GM18951 (cell line): ENCODE data around the gene ASIP.
"Not testable (repeated sequence)": the region's sequence is repeated elsewhere in the genome, so short reads cannot be mapped to it uniquely, and the experiment has no call there.

ENCODE experiments used
- POLR2A ChIP-seq: IDR thresholded peaks from 4 replicates; pipeline ENCODE4 v1.6.1; 2011; ENCODE audit warnings: mild to moderate bottlenecking; ENCODE audit not compliant: insufficient read length, insufficient read depth; ENCODE audit errors: extremely low read depth
- in situ Hi-C: fragments of 300-500 bp; cut with MboI; formaldehyde crosslinking; loops from one replicate; pipeline ENCODE4 v1.12.0; 2022; ENCODE audit warnings: low sequenced_read_pairs, mixed read lengths, inconsistent platforms; ENCODE audit not compliant: unreplicated experiment

ASIP gene

DNA sequence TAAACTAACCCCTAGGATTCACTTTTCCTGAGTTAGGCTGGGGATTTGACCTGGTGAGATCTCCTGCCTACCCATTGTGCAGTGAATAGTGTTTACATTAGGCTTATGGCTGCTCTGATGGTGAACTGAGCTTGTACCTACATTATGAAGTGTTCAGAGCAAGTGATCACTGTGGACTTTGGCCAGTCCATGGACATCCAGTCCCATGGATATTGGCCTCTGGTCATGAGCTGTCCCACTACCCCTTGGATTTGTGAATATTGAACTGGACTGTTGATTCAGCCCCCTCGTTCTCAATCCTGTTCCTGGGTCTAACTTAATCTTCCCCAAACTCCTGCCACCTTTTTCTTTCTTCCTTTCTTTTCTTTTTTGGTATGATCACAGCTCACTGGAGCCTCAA lies 13.8 kb downstream of the ASIP start:
- no peak for TF ChIP-seq POLR2A
- in situ Hi-C loops: no loop called here

DNA sequence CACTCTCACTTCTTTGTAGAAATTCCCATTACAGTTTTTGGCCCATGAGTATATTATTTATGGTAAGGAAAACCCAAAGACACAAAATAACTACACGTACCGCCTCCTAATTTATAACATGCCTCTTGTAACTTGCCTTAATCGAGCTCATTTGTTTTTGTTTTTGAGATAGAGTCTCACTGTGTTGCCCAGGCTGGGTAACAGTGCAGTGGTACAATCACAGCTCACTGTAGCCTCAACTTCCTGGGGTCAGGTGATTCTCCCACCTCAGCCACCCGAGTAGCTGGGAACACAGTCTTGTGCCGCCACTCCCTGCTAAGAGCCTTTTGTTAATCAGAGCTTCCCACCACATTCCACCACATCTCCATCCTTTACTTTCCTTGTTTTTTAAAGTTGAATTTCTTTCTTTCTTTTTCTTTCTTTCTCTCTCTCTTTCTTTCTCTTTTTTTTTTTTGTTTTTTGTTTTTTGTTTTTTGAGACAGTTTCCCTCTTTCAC lies 15.5 kb downstream of the ASIP start:
- in situ Hi-C loops: no loop called here

DNA sequence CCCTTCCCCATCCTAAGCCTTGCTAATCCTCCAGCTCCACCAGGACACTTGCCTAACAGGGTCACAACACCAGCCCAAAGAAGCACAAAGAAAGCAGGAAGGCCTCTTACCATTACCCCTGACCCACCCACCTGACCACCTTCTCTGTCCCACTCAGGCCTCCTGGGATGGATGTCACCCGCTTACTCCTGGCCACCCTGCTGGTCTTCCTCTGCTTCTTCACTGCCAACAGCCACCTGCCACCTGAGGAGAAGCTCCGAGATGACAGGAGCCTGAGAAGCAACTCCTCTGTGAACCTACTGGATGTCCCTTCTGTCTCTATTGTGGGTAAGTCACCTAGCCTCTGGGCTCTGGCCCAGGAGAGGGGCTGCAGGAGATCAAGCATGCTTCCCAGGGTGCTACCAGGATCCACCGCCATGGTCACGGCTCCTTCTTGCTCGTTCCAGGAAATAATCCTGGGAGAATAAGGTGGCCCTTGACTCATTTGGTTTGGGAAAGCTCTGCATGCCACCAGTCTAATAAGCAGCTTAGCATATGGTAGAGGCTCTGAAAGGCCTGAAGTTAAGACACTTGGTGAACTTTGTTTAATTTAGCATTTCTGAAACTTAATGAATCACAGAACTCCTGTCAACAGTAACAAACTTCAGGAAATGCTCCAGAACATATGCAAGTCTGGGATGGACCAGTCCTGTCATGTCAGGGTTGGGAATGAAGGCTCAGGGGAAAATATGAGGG lies 19.2 kb downstream of the ASIP start:
- no peak for TF ChIP-seq POLR2A
- in situ Hi-C loops: no loop called here

More for the DNA sequence above, 15.5 kb downstream of the ASIP start:
- no peak for TF ChIP-seq POLR2A

DNA sequence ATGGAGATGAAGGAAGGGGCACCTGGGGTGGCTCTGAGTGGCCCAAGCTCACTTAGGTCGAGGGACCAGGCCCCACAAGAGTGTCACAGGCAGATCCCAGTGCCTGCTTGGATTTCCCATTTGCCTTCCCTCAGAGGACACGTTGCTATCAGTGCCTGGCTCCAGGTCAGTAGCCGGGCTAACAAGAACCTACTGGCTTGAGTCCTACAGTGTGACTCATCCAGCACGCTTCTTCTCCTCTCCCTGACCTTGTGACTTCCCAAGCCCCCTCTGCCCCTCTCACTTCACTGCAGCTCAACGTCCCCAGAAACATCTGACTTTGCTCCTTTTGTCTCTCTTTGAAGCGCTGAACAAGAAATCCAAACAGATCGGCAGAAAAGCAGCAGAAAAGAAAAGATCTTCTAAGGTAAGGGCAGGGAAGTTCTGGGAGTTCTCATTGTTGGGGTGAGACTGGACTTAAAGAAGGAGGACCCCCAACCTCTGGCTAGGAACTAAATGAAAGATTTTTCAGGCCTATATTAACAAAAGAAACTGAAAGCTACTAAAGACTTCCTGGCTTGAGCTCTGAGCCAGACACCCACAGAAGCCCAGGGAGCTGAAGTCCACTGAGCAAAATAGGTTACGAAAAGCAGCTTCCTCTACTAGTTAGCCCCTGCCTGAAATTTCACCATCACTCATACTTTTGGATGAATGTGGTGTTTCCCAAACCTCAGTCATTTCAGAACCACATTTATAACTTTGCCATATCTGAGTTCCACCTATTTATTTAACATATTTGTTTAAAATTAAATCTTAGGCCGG lies 21.5 kb downstream of the ASIP start:
- TF ChIP-seq POLR2A: no peak

DNA sequence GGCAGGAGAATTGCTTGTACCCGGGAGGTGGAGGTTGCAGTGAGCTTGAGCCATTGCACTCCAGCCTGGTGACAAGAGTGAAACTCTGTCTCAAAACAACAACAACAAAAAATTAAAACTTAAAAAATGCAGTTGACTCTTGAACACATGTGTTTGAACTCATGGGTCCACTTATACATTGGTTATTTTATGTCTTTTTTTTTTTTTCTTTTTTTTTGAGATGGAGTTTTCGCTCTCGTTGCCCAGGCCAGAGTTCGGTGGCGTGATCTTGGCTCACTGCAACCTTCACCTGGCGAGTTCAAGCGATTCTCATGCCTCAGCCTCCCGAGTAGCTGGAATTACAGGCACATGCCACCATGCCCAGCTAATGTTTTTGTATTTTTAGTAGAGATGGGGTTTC lies 22.2 kb downstream of the ASIP start:
- in situ Hi-C loops: not testable (repeated sequence)

More for the DNA sequence above, 21.5 kb downstream of the ASIP start:
- in situ Hi-C loops: no loop called here

DNA sequence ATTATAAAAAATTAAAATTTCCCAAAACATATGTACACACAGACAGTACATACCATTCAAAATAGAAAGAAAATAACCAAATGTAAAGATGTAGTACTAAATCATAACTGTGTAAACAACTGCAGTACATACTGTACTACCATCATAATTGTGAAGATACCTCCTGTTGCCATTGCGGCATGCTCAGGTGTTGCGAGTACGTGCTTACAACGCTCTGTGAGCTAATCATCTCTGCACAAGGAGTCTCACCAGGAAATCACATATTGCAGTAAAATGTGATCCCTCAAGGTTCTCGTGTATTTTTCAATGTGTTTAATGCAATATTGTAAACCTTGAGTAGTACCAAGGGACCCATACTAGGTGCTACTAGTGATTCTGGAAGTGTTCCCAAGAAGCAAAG lies 22.9 kb downstream of the ASIP start:
- in situ Hi-C loops: no loop called here
- TF ChIP-seq POLR2A: no peak

DNA sequence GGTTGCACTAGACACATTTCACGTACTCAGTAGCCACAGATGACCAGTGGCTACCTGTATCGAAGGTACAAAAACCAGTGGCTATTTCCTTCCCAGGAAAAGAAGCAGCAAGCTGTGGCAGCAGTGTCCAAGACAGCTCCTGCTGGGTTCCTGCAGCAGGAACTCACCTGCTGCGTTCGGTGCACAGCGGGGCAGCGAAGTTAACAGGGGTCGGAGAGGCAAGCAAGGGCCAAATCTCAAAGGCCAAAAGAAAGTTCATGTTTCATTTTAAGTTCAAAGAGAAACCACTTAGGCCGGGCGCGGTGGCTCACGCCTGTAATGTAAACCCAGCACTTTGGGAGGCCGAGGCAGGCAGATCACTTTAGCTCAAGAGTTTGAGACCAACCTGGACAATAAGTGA lies 26.9 kb downstream of the ASIP start:
- in situ Hi-C loops: no loop called here
- TF ChIP-seq POLR2A: no peak

DNA sequence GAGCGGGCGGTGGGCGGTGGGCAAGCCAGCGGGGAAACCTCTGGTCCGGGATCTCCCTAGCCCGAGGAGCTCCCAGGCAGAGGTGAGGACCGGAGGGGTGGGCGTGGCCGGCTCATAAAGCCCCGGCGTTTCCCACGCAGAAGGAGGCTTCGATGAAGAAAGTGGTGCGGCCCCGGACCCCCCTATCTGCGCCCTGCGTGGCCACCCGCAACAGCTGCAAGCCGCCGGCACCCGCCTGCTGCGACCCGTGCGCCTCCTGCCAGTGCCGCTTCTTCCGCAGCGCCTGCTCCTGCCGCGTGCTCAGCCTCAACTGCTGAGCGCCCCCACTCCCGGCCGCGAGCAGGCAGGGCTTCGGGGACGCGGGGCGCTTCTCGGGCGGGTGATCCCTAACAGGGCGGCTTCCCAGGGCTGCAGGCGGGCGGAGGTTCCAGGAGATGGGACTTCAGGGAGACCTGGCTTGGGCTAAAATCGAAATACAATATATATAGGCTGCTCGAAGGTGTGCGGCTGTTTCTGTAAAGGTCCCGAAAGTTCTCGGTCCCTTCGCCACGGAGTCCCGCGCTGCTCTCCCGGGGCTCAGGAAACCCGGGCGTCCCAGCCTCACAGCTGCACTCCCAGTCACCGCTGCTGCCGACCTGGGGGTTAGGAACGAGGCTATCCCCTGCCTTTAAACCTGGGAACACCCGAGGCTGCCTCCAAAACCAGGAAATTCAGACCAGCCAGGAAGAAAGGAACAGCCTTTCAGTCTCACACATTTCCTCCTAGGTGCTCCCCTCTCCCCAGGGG lies 27.8 kb downstream of the ASIP start:
- TF ChIP-seq POLR2A: no peak
- in situ Hi-C loops: no loop called here

DNA sequence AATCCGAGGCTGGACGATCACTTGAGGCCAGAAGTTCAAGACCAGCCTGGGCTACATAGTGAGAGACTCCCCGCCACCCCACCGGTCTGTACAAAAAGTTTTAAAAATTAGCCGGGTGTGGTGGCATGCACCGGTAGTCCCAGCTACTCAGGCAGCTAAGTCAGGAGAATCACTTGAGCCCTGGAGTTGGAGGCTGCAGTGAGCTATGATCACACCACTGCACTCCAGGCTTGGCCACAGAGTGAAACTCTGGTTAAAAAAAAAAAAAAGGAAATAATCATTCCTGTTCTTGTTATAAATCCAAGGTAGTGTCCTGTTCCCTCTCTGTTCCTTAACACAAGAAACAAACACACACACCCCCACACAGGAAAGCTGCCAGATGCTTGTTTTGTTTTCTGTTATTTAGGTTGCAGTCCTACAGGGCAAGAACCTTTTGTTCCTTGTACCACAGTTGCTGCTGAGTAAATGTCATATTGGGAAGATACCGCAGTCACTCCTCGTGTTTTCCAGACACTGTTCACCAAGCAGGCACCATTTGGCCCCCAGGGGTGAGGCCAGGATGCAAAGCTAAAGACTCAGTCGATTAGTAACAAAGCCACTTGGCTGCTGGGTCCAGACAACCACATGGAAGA lies 28.9 kb downstream of the ASIP start:
- TF ChIP-seq POLR2A: no peak
- in situ Hi-C loops: no loop called here

DNA sequence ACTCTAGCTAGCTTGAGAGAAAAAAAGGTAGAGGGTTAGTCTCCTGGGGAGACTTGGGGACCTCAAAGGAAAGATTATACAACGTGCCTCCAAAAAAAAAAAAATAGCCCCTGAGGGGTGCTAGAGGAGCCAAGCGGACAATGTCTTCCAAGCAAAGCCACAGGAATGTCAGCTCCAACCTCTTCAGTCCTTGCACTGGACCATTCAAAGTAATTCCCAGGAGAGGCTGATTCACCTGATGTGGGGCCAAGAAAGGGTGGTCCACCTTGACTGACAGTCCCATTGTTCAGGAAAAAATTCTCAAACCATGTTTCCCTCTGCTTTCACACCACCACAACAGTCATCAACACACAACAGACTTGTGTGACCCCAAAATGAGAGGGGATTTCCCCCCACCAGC lies 30.7 kb downstream of the ASIP start:
- in situ Hi-C loops: no loop called here
- no peak for TF ChIP-seq POLR2A

DNA sequence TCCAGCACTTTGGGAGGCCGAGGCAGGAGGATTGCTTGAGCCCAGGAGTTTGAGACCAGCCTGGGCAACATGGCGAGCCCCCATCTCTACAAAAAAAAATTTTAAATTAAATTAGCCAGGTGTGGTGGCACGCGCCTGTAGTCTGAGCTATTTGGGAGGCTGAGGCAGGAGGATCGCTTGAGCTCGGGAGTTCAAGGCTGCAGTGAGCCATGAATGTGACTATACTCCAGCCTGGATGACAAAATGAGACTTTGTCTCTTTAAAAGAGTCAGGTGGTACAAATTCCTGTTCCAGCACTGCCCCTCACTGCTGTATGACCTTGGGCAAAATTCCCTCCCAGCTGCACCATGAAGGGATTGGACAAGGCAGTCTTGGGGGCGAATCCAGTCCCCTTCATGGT lies 33.5 kb downstream of the ASIP start:
- TF ChIP-seq POLR2A: no peak
- in situ Hi-C loops: no loop called here

DNA sequence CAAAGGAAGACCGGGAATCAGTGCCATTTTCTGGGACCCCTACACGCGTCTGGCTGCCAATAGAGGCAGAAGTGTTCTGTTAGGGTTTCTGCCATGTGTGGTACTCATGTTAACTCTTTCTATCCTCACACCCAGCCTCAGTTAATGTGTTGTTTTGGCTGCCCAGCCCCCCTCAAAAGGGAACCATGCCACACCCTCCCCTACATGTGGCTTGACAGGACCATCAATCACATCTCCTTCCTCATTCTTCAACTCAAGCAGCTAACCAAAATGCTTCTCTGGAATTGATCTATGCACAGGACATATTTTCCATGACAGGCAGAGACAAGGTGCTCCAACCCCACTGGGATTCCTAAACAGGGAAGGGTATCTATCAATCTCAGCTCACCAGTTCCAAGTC lies 40.0 kb downstream of the ASIP start:
- in situ Hi-C loops: no loop called here

DNA sequence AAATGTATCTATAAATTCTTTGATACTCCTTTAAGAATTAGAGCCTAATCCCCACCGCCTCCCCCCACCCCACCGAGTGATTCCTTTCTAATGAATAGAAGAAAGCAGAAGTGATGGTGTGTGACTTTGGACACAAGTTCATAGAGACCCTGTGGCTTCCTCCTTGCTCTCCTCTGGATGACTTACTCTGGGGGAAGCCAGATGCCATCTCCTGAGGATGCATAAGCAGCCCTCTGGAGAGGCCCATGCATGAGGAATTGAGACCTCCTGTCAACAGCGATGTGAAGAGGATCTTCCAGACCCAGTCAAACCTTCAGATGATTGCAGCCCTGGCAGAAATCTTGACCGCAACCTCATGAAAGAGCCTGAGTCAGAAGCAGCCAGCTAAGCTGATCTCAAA lies 40.8 kb downstream of the ASIP start:
- TF ChIP-seq POLR2A: no peak
- in situ Hi-C loops: no loop called here

More for the DNA sequence above, 40.0 kb downstream of the ASIP start:
- no peak for TF ChIP-seq POLR2A

DNA sequence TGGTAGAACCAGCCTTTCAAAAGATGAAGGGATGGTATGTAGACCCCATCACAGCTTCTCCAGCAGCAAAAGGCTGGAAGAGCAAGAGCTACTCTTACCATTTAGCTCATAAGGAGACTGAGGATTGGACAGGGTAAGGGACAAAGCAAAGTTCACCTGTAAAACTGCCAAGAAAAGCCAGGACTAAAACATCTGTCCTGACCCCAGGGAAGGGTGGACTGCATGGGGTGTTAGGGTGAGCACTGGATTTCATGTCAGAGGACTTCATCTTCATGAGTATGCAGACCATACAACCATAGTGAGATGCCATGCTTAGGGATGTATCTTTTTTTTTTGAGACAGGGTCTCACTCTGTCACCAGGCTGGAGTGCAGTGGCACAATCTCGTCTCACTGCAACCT lies 42.6 kb downstream of the ASIP start:
- TF ChIP-seq POLR2A: no peak
- in situ Hi-C loops: no loop called here
